Activated naive CD4-positive, alpha-beta T cell treated with Interleukin-2 at 50 U/mL for 16 hours (primary cell): ENCODE measurements around the gene G6PD.

ENCODE experiments used
- DNase-seq: peaks from one replicate; pipeline ENCODE4 v3.0.0-alpha.2; 2020

The G6PD gene

GRCh38 chrX:154485150-154486051, 61.2 kb downstream of the G6PD start:
- DNase-seq: no peak

GRCh38 chrX:154484255-154485149, 62.1 kb downstream of the G6PD start:
- DNase-seq: no peak

GRCh38 chrX:154483325-154483724, 63.3 kb downstream of the G6PD start:
- DNase-seq: no peak

DNA sequence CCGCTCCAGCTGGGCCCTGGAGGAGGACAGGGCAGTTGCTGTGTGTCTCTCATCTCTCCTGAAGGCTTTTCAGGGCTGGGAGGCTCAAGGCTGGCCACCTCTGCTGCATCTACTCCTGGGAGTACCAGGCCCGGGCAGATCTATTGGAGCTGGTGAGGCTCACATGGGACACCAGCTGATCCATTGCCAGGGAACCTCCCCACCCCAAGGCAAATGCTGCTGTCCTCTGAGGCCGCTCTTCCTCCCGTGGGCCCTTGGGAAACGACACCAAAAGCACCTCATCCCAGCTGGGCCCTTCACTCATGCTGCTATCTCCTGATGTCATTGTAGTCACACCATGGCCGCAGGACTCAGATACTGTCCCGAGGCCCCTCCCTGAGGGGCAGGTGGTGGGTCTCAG, 63.9 kb downstream of the G6PD start:
- DNase-seq: no peak

DNA sequence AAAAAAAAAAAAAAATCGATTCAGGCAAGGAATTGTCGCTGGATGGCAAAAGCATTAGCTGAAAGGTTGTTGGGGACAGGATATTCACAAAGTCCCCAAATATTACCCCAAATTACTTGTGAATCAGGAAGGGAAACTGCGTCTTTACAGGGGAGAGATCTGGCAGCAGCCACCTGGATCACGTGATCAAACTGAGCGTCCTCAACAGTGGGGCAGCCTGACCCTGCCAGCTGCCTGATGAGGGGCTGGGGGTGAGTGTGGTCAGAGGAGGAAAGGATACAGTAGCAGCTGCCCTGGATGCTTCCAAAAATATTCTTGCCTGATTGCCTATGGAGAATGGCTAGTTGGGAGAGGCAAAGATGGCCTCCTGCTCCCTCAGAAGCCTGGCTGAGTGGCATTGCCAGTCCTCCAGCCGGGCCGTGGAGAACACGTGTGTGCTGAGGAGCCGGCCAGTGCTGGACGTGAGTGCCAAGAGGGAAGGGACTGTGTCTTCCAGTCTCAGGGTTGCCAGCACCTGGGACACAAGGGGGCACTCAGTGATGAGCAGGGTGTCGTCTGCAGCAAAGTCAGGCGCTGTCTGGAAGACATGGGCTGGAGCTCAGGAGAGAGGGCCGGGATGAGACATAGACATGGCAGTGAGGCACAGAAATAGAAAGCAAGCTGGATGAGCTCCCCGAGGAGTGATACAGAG, 64.6 kb downstream of the G6PD start:
- DNase-seq: no peak
